ENCODE data around the gene MFNG.

DNA sequence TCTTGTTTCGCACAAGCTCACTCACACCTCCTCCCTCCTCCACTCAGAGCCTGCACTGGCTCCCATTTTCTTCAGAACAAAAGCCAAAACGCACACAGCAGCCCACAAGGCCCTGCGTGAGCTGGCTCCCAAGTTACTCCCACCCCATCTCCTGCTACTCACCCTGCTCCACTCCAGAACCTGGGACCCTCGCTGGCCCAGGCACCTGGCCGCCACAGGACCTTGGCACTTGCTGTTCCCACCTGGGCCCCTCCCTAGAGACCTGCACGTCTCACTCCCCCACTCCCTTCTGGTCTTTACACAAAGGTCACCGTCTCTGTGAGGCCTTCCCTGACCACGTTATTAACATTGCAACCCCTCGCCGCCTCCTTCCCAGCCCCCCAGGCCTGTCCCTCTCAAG lies 945 bp upstream of the MFNG start:
- TF ChIP-seq, protein P1, sequence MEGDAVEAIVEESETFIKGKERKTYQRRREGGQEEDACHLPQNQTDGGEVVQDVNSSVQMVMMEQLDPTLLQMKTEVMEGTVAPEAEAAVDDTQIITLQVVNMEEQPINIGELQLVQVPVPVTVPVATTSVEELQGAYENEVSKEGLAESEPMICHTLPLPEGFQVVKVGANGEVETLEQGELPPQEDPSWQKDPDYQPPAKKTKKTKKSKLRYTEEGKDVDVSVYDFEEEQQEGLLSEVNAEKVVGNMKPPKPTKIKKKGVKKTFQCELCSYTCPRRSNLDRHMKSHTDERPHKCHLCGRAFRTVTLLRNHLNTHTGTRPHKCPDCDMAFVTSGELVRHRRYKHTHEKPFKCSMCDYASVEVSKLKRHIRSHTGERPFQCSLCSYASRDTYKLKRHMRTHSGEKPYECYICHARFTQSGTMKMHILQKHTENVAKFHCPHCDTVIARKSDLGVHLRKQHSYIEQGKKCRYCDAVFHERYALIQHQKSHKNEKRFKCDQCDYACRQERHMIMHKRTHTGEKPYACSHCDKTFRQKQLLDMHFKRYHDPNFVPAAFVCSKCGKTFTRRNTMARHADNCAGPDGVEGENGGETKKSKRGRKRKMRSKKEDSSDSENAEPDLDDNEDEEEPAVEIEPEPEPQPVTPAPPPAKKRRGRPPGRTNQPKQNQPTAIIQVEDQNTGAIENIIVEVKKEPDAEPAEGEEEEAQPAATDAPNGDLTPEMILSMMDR (IDR thresholded peaks at IDR 0.05), result no peak
- TF ChIP-seq POLR2AphosphoS5 (IDR thresholded peaks at IDR 0.05; ENCODE audit: low read depth, low read length) (no peak), TCF7L2 (IDR thresholded peaks at IDR 0.05; ENCODE audit: low read depth, low read length) (no peak), REST (IDR thresholded peaks at IDR 0.05; ENCODE audit: insufficient read depth in 1 of 2, low read depth in 2 of 2, low read length in 1 of 2) (no peak), SIN3A (IDR thresholded peaks at IDR 0.05; ENCODE audit: borderline replicate concordance, insufficient read depth, low read depth, low read length) (no peak)

All from Panc1 (cell line).